GM18909 (cell line): ENCODE results near the gene LARGE2.

Source experiments
- ATAC-seq: cut with Tn5 transposase; IDR thresholded peaks from one replicate; pipeline ENCODE4 v1.9.1; 2021; ENCODE audit warnings: mild to moderate bottlenecking; ENCODE audit not compliant: unreplicated experiment, poor library complexity

Gene LARGE2

DNA sequence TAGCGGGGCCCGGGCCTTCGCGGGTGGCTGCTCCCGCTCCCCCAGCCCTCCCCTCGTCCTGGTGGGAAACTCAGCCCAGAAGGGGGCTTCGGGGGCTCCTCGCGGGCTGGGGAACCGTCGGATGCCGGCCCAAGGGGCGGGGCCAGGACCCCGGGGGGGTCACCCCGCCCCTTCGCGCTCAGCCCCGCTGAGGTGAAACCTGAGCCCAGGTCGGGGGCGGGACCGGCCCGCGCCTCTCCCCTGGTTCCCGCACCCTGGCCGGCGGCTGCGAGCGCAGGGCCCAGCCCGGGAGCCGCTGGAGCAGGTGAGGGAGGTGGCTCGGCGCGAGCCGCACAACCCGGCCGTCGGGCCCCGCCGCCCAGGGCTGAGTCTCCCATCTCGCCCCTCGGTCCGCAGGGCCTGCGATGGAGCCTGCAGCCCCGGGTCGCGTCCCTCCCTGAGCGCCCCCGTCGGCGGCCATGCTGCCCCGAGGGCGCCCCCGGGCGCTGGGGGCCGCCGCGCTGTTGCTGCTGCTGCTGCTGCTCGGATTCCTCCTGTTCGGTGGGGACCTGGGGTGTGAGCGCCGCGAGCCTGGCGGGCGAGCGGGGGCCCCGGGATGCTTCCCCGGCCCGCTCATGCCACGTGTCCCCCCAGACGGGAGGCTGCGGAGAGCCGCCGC lies at the start of gene LARGE2:
Gene LARGE2, plus strand, starts transcription at position 232 of the 658 bp plus-strand sequence. Its CDS starts 227 bp downstream, at position 459.
- no peak for ATAC-seq

DNA sequence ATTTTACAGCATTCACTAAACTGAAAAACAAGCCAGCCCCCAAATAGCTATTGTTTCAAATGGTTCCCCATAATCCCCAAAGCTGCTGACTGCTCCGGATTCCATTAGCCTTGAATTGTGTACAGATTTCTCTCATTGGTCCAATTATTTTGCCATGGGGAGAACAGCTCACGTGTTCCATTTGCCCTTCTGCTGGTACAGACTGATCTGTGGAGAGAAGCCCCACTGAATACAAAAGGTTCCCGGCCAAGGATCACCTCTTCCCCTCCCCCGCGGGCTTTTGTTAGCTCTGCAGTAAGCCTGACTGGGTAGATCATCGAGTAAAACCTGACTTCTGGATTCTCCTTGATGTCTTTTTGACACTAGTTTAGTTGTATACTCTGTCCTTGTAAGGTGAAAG lies 46.1 kb upstream of the LARGE2 start:
- ATAC-seq: no peak

DNA sequence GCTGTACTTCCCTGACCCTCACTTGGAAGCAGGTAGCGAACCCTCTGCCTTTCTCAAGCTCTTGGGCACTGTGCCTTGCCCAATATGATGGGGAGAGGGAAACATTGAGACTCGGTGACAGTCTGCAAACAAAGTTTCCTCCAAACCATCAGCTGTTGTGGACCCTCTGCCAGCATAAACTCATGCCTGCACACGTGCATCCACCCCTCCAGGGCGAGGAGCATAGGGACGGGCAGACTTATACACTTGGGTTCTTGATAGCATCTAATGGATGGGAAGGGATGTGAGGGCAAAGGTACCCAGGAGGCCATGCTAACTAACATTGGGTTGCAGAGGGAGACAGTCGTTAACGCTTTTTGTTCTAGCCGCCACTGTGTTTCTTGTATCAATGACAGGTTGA lies 45.2 kb upstream of the LARGE2 start:
- ATAC-seq: no peak

DNA sequence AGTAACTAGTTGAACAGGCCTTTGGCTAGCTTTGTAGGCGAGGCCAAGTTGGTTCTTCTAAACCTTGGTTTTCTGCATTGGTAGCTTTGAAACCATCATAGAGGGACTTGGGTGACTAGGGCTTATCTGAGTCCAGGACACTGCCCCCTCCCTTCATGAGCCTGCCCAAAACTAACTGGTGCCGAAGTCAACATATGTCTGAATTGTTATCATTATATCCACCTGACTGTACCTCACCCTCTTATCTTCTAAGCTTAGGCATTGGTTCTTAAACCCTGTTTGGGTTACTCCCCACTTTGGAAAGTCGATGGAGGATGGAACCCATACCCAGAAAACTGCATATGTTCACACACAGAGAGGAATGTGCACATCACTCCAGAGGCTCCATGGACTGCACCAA lies 44.6 kb upstream of the LARGE2 start:
- no peak for ATAC-seq

DNA sequence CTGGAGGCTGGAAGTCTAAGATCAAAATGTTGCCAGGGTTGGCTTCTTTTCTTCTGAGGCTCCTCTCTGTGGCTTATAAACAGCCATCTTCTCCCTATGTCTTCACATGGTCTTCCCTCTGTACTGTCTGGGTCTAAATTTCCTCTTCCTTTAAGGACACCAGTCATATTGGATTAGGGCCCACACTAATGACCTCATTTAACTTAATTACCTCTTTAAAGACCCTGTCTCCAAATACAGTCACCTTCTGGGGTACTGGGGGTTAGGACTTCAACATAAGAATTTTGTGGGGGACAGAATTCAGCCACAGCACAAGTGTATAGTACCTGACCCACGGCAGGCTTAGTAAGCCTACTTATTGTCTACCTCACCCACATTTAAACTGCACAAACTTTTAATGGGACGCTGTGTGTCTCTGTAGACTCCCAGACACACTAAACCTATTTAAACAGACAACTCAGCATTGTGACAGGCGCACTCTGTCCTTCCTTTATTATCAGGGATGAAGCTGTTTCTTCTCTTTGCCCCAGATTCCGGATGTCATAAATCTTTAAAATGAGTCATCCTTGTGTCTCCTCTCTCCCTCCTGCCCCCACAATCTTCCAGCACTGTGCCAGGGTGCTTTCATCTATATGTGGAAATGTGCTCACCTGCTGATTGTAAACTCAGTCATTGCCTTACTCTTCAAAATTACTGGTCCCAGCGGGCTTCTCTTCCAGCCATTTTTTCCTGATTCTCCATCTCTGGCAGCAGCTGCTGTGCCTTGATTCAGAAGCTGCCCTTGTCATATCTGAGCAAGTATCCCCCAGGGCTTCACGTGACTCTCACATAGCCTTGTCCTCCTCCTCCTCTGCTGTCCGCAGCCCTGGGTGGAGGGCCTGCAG lies 42.4 kb upstream of the LARGE2 start:
- no peak for ATAC-seq

DNA sequence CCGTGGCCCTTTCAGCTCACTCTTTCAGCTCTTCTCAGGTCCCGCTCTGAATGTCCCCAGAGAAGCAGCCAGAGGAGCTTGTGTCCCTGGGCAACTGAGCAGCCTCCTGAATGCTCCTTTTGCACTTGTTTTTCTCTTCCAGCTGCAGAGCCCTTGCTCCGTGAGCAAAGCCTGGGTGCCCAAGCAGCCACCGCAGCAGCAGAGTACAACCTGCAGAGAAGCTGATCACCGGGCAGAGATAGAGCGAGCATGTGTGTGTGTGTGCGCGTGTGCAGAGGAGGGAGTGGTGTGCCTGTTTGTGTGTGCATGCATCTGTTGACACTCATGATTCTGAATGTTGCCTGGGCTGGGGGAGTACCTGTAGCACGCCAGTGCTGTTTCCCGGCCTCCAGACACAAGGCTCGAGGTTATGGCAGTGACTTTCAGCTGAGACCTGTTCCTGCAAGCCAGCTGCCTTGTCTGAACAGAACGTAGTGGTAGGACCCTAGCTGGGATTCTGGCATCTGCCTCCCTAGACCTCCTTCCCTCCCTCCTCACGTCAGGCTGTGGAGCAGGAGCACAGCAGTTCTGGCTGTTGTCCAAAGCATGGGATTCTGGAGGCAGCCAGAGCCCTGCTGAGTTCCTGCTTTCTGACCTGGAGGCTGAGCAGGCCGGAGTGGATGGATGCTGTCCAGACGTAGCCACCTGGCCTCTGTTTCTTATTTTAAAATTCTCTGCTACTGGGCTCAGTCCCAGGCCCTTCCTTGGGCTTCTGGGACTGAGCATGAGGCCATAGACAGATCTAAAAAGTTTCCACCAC lies 41.5 kb upstream of the LARGE2 start:
- ATAC-seq: no peak

DNA sequence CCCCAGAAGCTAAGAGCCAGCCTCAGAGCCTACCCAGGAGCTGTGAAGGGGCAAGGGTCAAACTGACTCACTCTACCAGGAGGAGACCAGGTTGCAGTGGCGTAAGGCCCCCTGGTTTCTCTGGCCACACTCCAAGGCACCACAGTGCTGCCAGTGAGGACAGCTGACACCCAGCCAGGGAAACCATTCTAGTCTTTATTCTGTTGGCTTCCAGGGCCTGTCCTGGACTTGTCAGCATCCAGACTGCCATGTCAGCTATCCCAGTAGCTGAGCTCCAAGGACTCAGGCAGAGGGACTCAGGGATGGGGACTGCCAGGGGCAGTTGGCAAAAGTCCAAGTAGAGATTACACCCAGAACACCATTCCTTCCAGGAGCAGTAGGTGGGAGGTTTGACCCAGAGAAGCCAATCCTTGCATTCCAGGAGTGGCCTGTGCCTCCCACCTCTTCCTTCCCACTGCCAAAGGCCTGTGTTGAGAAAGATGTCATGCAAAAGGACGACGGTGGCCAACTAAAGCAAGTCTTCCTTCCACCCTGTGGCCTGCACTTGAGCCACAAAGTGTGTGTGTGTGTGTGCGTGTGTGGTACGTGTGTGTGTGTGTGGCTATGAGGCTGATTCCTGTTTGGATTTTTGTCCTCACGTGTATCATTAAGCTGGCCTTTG lies 40.6 kb upstream of the LARGE2 start:
- no peak for ATAC-seq

DNA sequence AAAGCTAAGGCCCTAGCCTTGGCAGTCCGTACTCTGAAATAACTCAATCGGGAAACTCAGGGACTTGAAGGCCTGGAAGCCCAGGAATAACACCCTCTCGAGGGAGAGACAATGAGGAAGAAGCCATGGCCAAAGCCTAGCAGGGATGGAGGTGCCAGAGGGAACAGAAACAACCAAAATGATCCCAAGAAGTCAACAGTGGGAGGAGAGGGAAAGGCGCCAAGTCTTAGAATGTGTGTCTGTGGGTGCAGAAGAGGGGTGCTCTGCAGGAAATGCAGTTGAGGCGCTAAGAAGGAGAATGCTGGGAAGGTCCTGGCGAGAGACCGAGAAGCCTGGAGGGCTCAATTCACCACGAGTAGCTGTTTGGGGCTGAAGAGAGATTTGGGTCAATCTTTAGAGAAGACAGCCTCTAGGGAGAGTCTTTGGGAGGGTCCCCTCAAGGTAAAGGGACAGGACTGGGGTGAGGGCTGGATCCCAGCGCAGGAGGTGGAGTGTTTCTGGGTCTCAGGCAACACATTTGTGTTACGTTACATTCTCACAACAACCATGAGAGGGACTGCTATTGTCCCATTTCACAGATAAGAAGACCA lies 37.8 kb upstream of the LARGE2 start:
- no peak for ATAC-seq

DNA sequence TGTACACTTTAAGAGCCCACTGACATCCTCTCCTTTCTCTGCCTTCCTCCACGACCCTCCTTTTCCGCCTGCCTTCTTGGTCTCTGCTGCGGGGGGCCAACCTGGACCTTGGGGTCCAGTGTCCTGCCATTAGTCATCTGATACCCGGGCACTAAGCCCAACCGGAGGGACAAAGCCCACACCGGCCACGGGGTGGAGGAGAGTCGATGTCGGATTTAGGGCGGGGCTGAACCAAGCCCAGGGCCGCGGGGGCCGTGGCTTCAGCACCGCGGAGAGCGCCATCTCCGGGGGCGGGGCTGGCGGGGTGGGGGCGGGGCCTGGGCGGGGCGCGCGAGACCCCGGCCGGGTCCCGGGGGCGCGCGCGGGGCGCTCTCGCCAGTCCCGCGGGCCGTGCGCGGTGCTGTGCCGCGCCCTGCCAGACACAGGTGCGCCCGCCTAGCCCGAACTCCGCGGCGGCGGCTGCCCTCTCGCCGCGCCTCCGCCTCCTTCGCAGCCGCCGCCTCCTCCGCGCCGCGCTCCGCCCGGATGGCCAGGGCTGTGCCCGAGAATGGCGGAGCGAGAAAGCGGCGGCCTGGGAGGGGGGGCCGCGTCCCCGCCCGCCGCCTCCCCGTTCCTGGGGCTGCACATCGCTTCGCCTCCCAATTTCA lies 37.1 kb upstream of the LARGE2 start, which contains the start of gene MAPK8IP1:
Gene MAPK8IP1, plus strand, starts transcription at position 378 of the 647 bp plus-strand sequence. Its CDS starts 170 bp downstream, at position 548.
- ATAC-seq: peak; percentile 77

DNA sequence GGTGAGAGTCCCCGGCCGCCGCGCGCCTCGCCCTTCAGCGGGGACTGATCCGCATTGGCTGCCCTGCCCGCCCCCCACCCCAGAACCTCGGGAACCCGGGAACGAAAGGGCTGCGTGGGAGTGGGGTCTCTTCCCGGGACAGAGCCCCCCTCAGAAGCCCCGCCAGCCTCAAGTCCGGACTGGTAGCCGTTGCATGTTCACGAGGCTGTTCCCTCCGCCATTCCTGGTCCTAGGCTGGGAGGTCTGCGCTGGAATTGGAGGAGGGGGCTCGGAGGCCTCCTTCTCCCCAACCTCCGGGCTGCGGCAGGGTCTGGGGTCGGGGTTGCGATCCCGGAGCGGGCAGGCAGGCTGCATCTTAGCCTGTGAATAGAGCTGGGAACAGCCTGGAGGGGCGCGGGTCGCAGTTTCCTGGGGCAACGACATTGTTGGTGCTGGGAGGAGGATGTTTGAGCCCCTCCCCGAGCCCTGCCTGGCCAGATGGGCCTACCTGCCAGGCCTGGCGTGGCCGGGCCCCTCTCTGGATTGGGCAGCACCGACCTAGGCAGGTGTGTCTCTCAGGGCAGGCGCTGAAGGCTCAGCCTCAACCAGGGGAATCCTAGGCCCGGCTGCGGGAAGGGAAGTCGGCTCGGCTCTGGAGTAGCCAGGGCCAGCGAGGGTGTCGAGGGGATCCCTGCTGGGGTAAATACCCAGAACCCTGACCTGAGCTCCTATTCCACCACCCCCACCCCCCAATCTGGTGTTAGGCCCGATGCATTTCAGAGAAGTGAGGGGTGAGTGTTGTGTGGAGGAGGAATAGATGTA lies 36.3 kb upstream of the LARGE2 start:
- ATAC-seq: no peak

DNA sequence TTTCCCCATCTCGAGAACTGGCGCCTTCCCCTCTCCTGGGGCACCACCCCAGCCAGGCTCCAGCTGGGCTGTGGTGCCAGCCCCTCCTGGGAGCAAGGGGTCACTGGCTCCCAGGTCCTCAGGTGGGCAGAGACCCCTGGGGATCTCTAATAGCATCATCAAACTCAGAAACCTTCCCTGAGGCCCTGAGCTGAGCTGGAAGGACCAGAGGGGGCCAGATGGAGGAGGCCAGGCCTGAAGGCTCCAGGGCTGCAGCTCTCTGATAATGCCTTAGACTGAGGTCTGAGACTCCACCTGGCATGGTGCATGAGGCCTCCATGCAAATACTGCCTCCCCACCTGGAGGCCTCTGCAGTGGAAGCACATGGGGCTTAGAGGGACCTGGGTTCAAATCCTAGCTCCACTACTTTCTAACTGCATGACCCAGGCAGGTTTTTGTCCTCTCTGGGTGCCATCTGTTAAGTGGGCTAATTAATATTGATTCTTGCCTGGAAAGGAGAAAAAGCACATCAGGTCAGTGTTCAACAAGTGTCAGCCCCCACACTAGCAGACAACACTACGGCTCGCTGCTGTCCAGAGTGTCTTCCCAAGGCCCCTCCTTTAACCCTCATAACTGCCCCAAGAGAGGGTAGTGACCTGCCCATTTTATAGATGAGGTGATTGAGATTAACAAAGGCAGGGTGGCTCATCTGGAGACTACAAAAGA lies 35.5 kb upstream of the LARGE2 start:
- ATAC-seq: no peak

DNA sequence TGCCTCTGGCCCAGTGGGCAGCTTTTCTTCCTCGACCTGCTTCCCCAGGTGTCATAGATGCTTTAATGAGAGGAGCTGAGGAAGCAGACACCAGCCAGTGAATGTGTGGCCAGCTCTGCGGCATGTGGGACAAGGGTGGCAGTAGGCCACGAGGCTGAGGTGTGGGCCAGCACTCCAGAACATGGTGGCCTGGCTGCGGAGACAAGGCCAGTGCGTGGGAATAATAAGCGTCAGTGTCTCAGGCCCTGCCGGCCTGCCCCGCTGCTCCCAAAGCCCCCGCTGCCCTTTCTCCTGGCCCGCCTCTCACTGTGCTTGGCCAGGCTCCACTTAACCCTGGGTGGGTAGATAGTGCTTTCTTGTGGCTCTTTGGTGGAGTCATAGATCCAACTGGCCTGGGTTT lies 34.9 kb upstream of the LARGE2 start:
- ATAC-seq: no peak

DNA sequence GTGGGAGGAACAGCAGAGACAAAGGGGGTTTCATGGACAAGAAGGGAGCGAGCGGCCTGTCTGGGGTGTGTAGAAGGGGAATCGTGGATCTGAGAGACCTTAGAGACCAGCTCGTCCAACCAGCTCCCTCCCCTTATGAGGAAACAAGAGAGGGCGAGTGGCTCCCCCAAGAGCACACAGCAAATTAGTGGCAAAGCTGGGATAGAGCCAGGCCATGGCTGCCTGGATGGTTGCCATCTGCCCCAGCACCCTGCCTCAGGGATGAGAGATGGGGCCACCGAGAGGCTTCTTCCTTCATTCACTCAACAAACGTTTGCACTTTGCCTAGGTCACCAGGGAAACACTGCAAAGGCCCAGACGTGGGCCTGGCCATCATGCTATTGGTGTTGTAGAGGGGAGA lies 32.9 kb upstream of the LARGE2 start:
- ATAC-seq: no peak

DNA sequence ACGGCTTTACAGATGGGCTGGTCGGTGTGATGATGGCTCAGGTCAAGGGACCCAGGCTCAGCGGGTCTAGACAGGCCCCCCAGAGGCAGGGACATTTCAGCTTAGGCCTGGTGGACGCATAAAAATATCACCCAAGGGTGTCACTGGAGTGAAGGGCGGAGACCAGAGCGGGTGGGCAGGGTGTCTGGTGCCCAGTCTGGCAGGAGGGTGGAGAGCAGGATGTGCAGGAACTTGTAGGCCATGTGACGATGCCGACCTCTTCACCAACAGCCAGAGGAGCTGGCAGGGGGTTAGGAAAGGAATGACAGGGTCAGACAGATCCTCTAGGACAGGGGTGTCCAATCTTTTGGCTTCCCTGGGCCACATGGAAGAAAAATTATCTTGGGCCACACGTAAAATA lies 32.5 kb upstream of the LARGE2 start:
- no peak for ATAC-seq

DNA sequence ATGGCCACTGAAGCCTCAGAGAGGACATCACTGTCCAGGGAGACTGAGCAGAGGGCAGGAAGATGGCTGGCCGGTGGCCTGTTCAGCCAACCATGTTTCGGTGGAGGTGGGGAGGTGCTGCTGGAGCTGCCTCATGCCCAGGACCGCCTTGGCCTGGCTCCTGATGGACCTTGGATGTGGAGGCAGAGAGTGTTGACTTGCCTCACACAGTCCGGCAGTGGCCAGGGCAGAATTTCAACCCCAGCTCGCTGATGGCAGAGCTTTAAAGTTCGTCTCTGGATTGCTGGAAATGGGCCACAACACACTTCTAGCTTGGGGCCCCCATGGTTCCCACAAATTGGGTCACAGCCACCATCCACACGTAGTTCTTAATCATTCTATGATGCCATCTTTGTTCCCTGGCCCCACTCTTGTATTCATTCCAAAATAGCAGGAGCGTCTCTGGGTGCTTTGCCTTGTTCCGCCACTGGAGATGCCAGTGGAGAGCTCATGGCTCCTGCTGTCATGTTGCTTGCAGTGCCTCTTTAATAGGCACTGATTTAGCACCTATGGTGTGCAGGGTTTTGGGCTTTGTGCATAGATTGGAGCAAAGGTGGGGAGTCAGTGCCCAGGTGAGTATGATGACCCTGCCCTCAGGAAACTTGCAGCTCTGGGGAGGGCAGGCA lies 31.4 kb upstream of the LARGE2 start:
- no peak for ATAC-seq

DNA sequence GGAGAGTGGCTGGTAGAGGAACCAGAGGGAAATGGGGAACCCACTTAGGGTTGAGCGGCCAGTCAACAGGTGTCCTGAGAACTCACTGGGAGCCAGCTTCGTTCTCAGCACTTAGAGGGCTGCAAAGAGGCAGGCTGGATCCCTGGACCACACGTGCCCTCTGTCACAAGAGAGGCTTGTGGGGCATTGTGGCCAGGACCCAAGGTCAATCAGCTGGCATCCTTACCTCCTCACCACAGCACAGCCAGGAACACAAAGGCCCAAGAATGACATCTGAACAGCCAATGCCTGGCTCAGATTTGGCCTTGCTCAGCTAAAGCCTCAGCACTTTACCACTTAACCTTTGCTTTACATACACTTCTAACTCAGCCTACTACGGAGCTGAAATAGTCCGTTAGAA lies 29.6 kb upstream of the LARGE2 start:
- ATAC-seq: no peak

DNA sequence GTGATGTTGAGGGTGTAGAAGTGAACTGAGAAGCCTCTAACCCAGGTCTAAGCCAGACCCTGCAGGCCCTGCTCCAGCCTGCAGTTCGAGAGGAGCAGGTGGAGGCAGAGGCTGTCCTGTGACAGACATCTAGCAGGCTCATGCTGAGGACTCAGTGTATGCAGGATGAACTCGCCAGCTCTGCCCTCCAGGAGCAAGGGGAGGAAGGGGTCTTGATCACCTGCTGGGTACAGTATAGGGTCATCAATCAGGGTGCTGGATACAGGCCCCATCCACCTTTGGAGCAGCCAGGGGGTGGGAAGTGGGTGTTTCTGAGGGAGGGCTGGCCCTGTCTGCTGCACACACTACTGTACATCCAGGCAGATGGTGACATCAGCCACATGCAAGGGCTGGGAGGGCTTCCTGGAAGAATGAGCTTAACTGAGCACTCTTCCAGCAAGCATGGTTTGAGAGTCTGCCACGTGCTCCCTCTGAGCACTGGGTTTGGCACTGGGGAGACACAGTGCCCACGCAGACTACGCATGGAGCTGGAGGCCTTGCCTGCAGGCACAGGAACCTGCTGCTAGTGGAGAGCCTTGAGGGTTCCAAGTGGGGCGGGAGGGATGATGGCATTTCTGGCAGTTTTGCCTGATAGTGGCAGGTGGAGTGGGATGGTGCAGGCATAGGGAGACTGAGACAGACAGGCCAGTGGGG lies 27.8 kb upstream of the LARGE2 start:
- no peak for ATAC-seq
